ENCODE measurements around the gene ITPR1.
"Not testable (repeated sequence)": the region's sequence is repeated elsewhere in the genome, so short reads cannot be mapped to it uniquely, and the experiment has no call there.

Gene ITPR1

GRCh38 chr3:4591669-4592068, 98.5 kb downstream of the ITPR1 start:
- H3K4me1 ChIP-seq (ENCODE audit: control insufficient read depth, insufficient read depth, low read length, poor library complexity, severe bottlenecking): no peaks in the 10 kb centered on the region
- H3K4me3 ChIP-seq (ENCODE audit: insufficient read depth, low read depth, low read length, poor library complexity, severe bottlenecking): no peak overlapping the region
- H3K9me3 ChIP-seq (ENCODE audit: control insufficient read depth, low read length): no peaks in the 10 kb centered on the region
- H3K27ac ChIP-seq (ENCODE audit: insufficient read depth, low read length, poor library complexity, severe bottlenecking): no peak overlapping the region
- H3K27me3 ChIP-seq (replicated peaks; ENCODE audit: control insufficient read depth, insufficient read depth, low read length, poor library complexity, severe bottlenecking): no peaks in the 10 kb centered on the region
- DNase-seq: no peak
- H3K36me3 ChIP-seq (ENCODE audit: control insufficient read depth, insufficient read depth, low read length): no peaks in the 10 kb centered on the region

GRCh38 chr3:4593014-4593413, 99.9 kb downstream of the ITPR1 start:
- no peak for DNase-seq
- Histone ChIP-seq H3K9me3 (ENCODE audit: control insufficient read depth, low read length) (no peaks in the 10 kb centered on the region), H3K4me3 (ENCODE audit: insufficient read depth, low read depth, low read length, poor library complexity, severe bottlenecking) (no peak overlapping the region), H3K4me1 (ENCODE audit: control insufficient read depth, insufficient read depth, low read length, poor library complexity, severe bottlenecking) (no peaks in the 10 kb centered on the region), H3K36me3 (ENCODE audit: control insufficient read depth, insufficient read depth, low read length) (no peaks in the 10 kb centered on the region), H3K27ac (ENCODE audit: insufficient read depth, low read length, poor library complexity, severe bottlenecking) (no peak overlapping the region), H3K27me3 (replicated peaks; ENCODE audit: control insufficient read depth, insufficient read depth, low read length, poor library complexity, severe bottlenecking) (no peaks in the 10 kb centered on the region)

- no peak overlapping the region for H3K4me3 ChIP-seq (ENCODE audit: insufficient read depth, low read depth, low read length, poor library complexity, severe bottlenecking)
- no peaks in the 10 kb centered on the region for H3K36me3 ChIP-seq (ENCODE audit: control insufficient read depth, insufficient read depth, low read length)
- H3K4me1 ChIP-seq (ENCODE audit: control insufficient read depth, insufficient read depth, low read length, poor library complexity, severe bottlenecking): no peaks in the 10 kb centered on the region
- DNase-seq: no peak
- no peaks in the 10 kb centered on the region for H3K9me3 ChIP-seq (ENCODE audit: control insufficient read depth, low read length)
- no peaks in the 10 kb centered on the region for H3K27me3 ChIP-seq (replicated peaks; ENCODE audit: control insufficient read depth, insufficient read depth, low read length, poor library complexity, severe bottlenecking)
- no peak overlapping the region for H3K27ac ChIP-seq (ENCODE audit: insufficient read depth, low read length, poor library complexity, severe bottlenecking)
These were observed 102.6 kb downstream of the ITPR1 start for GRCh38 chr3:4595710-4596113.

GRCh38 chr3:4596612-4597011, 103.5 kb downstream of the ITPR1 start:
- H3K36me3 ChIP-seq (ENCODE audit: control insufficient read depth, insufficient read depth, low read length): no peaks in the 10 kb centered on the region
- no peaks in the 10 kb centered on the region for H3K4me1 ChIP-seq (ENCODE audit: control insufficient read depth, insufficient read depth, low read length, poor library complexity, severe bottlenecking)
- no peaks in the 10 kb centered on the region for H3K9me3 ChIP-seq (ENCODE audit: control insufficient read depth, low read length)
- no peak overlapping the region for H3K4me3 ChIP-seq (ENCODE audit: insufficient read depth, low read depth, low read length, poor library complexity, severe bottlenecking)
- H3K27me3 ChIP-seq (replicated peaks; ENCODE audit: control insufficient read depth, insufficient read depth, low read length, poor library complexity, severe bottlenecking): no peaks in the 10 kb centered on the region
- no peak for DNase-seq
- no peak overlapping the region for H3K27ac ChIP-seq (ENCODE audit: insufficient read depth, low read length, poor library complexity, severe bottlenecking)

- Histone ChIP-seq H3K27ac (ENCODE audit: insufficient read depth, low read length, poor library complexity, severe bottlenecking) (no peak overlapping the region), H3K36me3 (ENCODE audit: control insufficient read depth, insufficient read depth, low read length) (no peaks in the 10 kb centered on the region), H3K4me1 (ENCODE audit: control insufficient read depth, insufficient read depth, low read length, poor library complexity, severe bottlenecking) (no peaks in the 10 kb centered on the region), H3K4me3 (ENCODE audit: insufficient read depth, low read depth, low read length, poor library complexity, severe bottlenecking) (no peak overlapping the region), H3K27me3 (replicated peaks; ENCODE audit: control insufficient read depth, insufficient read depth, low read length, poor library complexity, severe bottlenecking) (no peaks in the 10 kb centered on the region), H3K9me3 (ENCODE audit: control insufficient read depth, low read length) (no peaks in the 10 kb centered on the region)
- no peak for DNase-seq
These were observed 104.2 kb downstream of the ITPR1 start for GRCh38 chr3:4597208-4597985.

GRCh38 chr3:4598232-4598631, 105.1 kb downstream of the ITPR1 start:
- not testable (repeated sequence) for H3K36me3 ChIP-seq (ENCODE audit: control insufficient read depth, insufficient read depth, low read length)

GRCh38 chr3:4599612-4600011, 106.5 kb downstream of the ITPR1 start:
- Histone ChIP-seq H3K4me1 (ENCODE audit: control insufficient read depth, insufficient read depth, low read length, poor library complexity, severe bottlenecking) (no peaks in the 10 kb centered on the region), H3K27ac (ENCODE audit: insufficient read depth, low read length, poor library complexity, severe bottlenecking) (no peak overlapping the region), H3K36me3 (ENCODE audit: control insufficient read depth, insufficient read depth, low read length) (no peaks in the 10 kb centered on the region), H3K9me3 (ENCODE audit: control insufficient read depth, low read length) (no peaks in the 10 kb centered on the region), H3K27me3 (replicated peaks; ENCODE audit: control insufficient read depth, insufficient read depth, low read length, poor library complexity, severe bottlenecking) (no peaks in the 10 kb centered on the region), H3K4me3 (ENCODE audit: insufficient read depth, low read depth, low read length, poor library complexity, severe bottlenecking) (no peak overlapping the region)
- DNase-seq: no peak

More at GRCh38 chr3:4598232-4598631, 105.1 kb downstream of the ITPR1 start:
- not testable (repeated sequence) for H3K4me3 ChIP-seq (ENCODE audit: insufficient read depth, low read depth, low read length, poor library complexity, severe bottlenecking); H3K9me3 ChIP-seq (ENCODE audit: control insufficient read depth, low read length); H3K27ac ChIP-seq (ENCODE audit: insufficient read depth, low read length, poor library complexity, severe bottlenecking); DNase-seq; H3K27me3 ChIP-seq (replicated peaks; ENCODE audit: control insufficient read depth, insufficient read depth, low read length, poor library complexity, severe bottlenecking); H3K4me1 ChIP-seq (ENCODE audit: control insufficient read depth, insufficient read depth, low read length, poor library complexity, severe bottlenecking)

- no peaks in the 10 kb centered on the region for H3K4me1 ChIP-seq (ENCODE audit: control insufficient read depth, insufficient read depth, low read length, poor library complexity, severe bottlenecking)
- H3K4me3 ChIP-seq (ENCODE audit: insufficient read depth, low read depth, low read length, poor library complexity, severe bottlenecking): no peak overlapping the region
- DNase-seq: no peak
- no peaks in the 10 kb centered on the region for H3K9me3 ChIP-seq (ENCODE audit: control insufficient read depth, low read length)
- H3K27me3 ChIP-seq (replicated peaks; ENCODE audit: control insufficient read depth, insufficient read depth, low read length, poor library complexity, severe bottlenecking): no peaks in the 10 kb centered on the region
- no peaks in the 10 kb centered on the region for H3K36me3 ChIP-seq (ENCODE audit: control insufficient read depth, insufficient read depth, low read length)
- H3K27ac ChIP-seq (ENCODE audit: insufficient read depth, low read length, poor library complexity, severe bottlenecking): no peak overlapping the region
These were observed 107.3 kb downstream of the ITPR1 start for GRCh38 chr3:4600493-4600892.

GRCh38 chr3:4601892-4602291, 108.7 kb downstream of the ITPR1 start:
- no peak for DNase-seq
- Histone ChIP-seq H3K4me3 (ENCODE audit: insufficient read depth, low read depth, low read length, poor library complexity, severe bottlenecking) (no peak overlapping the region), H3K27me3 (replicated peaks; ENCODE audit: control insufficient read depth, insufficient read depth, low read length, poor library complexity, severe bottlenecking) (no peaks in the 10 kb centered on the region)

GRCh38 chr3:4604693-4605092, 111.5 kb downstream of the ITPR1 start:
- Histone ChIP-seq H3K36me3 (ENCODE audit: control insufficient read depth, insufficient read depth, low read length) (no peaks in the 10 kb centered on the region), H3K9me3 (ENCODE audit: control insufficient read depth, low read length) (no peaks in the 10 kb centered on the region), H3K27me3 (replicated peaks; ENCODE audit: control insufficient read depth, insufficient read depth, low read length, poor library complexity, severe bottlenecking) (no peaks in the 10 kb centered on the region), H3K4me1 (ENCODE audit: control insufficient read depth, insufficient read depth, low read length, poor library complexity, severe bottlenecking) (no peaks in the 10 kb centered on the region), H3K27ac (ENCODE audit: insufficient read depth, low read length, poor library complexity, severe bottlenecking) (no peak overlapping the region), H3K4me3 (ENCODE audit: insufficient read depth, low read depth, low read length, poor library complexity, severe bottlenecking) (no peak overlapping the region)
- no peak for DNase-seq

More at GRCh38 chr3:4601892-4602291, 108.7 kb downstream of the ITPR1 start:
- H3K4me1 ChIP-seq (ENCODE audit: control insufficient read depth, insufficient read depth, low read length, poor library complexity, severe bottlenecking): no peaks in the 10 kb centered on the region
- no peak overlapping the region for H3K27ac ChIP-seq (ENCODE audit: insufficient read depth, low read length, poor library complexity, severe bottlenecking)
- no peaks in the 10 kb centered on the region for H3K36me3 ChIP-seq (ENCODE audit: control insufficient read depth, insufficient read depth, low read length)
- H3K9me3 ChIP-seq (ENCODE audit: control insufficient read depth, low read length): no peaks in the 10 kb centered on the region

Data from effector memory CD4-positive, alpha-beta T cell (primary cell).